ENCODE measurements around the gene TBC1D3I.

DNA sequence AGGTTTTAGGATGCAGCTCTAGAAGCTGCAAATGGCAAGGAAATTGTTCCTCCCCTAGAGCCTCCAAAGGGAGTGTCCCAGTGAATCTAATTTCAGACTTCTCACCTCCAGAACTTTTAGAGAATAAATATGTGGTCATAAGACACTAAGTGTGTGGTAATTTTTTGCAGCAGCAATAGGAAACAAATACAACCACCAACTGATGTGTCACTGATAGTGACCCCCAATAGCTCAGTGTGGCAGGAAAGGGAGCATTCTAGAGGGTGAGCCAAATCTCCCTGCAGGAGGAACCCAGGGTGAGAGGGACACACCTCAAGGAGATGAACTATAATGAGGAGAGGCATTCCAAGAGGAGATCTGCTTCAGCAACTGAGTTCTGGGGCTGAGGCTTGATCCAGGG lies 49.5 kb downstream of the TBC1D3I start:
- TF ChIP-seq, protein P1, sequence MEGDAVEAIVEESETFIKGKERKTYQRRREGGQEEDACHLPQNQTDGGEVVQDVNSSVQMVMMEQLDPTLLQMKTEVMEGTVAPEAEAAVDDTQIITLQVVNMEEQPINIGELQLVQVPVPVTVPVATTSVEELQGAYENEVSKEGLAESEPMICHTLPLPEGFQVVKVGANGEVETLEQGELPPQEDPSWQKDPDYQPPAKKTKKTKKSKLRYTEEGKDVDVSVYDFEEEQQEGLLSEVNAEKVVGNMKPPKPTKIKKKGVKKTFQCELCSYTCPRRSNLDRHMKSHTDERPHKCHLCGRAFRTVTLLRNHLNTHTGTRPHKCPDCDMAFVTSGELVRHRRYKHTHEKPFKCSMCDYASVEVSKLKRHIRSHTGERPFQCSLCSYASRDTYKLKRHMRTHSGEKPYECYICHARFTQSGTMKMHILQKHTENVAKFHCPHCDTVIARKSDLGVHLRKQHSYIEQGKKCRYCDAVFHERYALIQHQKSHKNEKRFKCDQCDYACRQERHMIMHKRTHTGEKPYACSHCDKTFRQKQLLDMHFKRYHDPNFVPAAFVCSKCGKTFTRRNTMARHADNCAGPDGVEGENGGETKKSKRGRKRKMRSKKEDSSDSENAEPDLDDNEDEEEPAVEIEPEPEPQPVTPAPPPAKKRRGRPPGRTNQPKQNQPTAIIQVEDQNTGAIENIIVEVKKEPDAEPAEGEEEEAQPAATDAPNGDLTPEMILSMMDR (IDR thresholded peaks at IDR 0.05; ENCODE audit: low read depth, low read length, poor library complexity, severe bottlenecking), result no peak
- TF ChIP-seq EZH2phosphoT487 (IDR thresholded peaks at IDR 0.05; ENCODE audit: borderline replicate concordance, low read length), result no peak
